K562 (cell line): ENCODE data around the gene JUND. TPM values are rescaled to one million over a fixed set of nuclear protein-coding genes. Genes with fewer than 3 reads are reported as not detected.

Experiments
- BDP1 ChIP-seq: IDR thresholded peaks from 3 replicates; pipeline ENCODE4 v1.6.1; 2011; ENCODE audit not compliant: insufficient read length, insufficient read depth
- CBX3 ChIP-seq, 2 experiments: IDR thresholded peaks; 1 replicate in 1 of 2; 2 replicates in 1 of 2; pipeline ENCODE4 v1.6.1; 2012; ENCODE audit warnings: inconsistent platforms in 2 of 2, low read length in 2 of 2, borderline replicate concordance in 1 of 2, control low read depth in 1 of 2
- CREB1 ChIP-seq, 2 experiments: sonication (generic) in 1 of 2; formaldehyde crosslinking in 1 of 2; IDR thresholded peaks; 2 replicates each; pipeline versions ENCODE4 v1.6.1 to v1.8.0; 2012 to 2022; ENCODE audit warnings: inconsistent platforms in 1 of 2, mild to moderate bottlenecking in 1 of 2, missing genetic modification reagents in 1 of 2, moderate library complexity in 1 of 2
- ETV5 ChIP-seq: sonication (generic); formaldehyde crosslinking; IDR thresholded peaks from 2 replicates; pipeline ENCODE4 v1.4.0; 2020; ENCODE audit warnings: low read depth, mild to moderate bottlenecking, missing genetic modification reagents
- HMG20B ChIP-seq: fragments of 250-450 bp; sonication (Bioruptor Pico); IDR thresholded peaks from 2 replicates; pipeline ENCODE4 v1.5.0; 2021; ENCODE audit warnings: mild to moderate bottlenecking
- MLLT1 ChIP-seq, 2 experiments: fragments of 450-650 bp; IDR thresholded peaks; 2 replicates each; pipeline ENCODE4 v1.6.1; 2016
- NBN ChIP-seq: fragments of 450-650 bp; IDR thresholded peaks from 2 replicates; pipeline ENCODE4 v1.6.1; 2016; ENCODE audit warnings: low read depth, mild to moderate bottlenecking
- PBX2 ChIP-seq, 2 experiments: IDR thresholded peaks in 1 of 2; conservative IDR thresholded peaks in 1 of 2; 2 replicates each; pipeline ENCODE4 v1.6.1; 2016; ENCODE audit warnings: low read depth in 2 of 2, mild to moderate bottlenecking in 1 of 2, missing compliant biosample characterization in 1 of 2, missing genetic modification characterization in 1 of 2, moderate library complexity in 1 of 2
- POLR2AphosphoS2 ChIP-seq: IDR thresholded peaks from 2 replicates; pipeline ENCODE4 v1.6.1; 2012; ENCODE audit warnings: low read length, improper control_type of control experiment
- PRPF4 ChIP-seq: fragments of 200-400 bp; formaldehyde crosslinking; IDR thresholded peaks from one replicate; pipeline ENCODE4 v1.6.1; 2017; ENCODE audit warnings: low read length, low read depth, mild to moderate bottlenecking; ENCODE audit not compliant: insufficient read depth, poor library complexity, severe bottlenecking
- SREBF2 ChIP-seq: sonication (generic); formaldehyde crosslinking; IDR thresholded peaks from 2 replicates; pipeline ENCODE4 v1.4.0; 2020; ENCODE audit warnings: mild to moderate bottlenecking, missing genetic modification reagents
- TFAM ChIP-seq: fragments of 250-450 bp; sonication (Bioruptor Pico); conservative IDR thresholded peaks from 2 replicates; pipeline ENCODE4 v1.5.0; 2021; ENCODE audit warnings: mild to moderate bottlenecking, moderate library complexity
- THRAP3 ChIP-seq: fragments of 450-650 bp; IDR thresholded peaks from 2 replicates; pipeline ENCODE4 v1.6.1; 2016; ENCODE audit warnings: mild to moderate bottlenecking, inconsistent platforms, borderline replicate concordance
- ZFPM2 ChIP-seq: fragments of 250-450 bp; sonication (Bioruptor Pico); IDR thresholded peaks from 2 replicates; pipeline ENCODE4 v1.5.1; 2022; ENCODE audit warnings: mild to moderate bottlenecking
- ZNF134 ChIP-seq: fragments of 250-450 bp; sonication (Bioruptor Pico); conservative IDR thresholded peaks from 2 replicates; pipeline ENCODE4 v1.4.0; 2020
- ZNF398 ChIP-seq: fragments of 250-450 bp; sonication (Bioruptor Pico); IDR thresholded peaks from 2 replicates; pipeline ENCODE4 v1.8.0; 2021; ENCODE audit warnings: moderate library complexity, mild to moderate bottlenecking, inconsistent platforms
- polyA plus RNA-seq, 8 experiments: library from polyadenylated mRNA; depleted of rRNA in 4 of 8; stranded (reverse) in 5 of 8; unstranded in 3 of 8; fragments of >200 nt; fragmentation: Nextera tagmentation in 2 of 8; fragmentation: Illumina TruSeq in 1 of 8; extraction: Ambion mirVana in 2 of 8; extraction: Trizol in 1 of 8; gene quantifications; 2 replicates each; pipeline versions ENCODE4 v1.2.1 to v1.2.3, GENCODE V29; 2011 to 2014; ENCODE audit warnings: inconsistent platforms in 1 of 8, missing spikeins in 1 of 8
- total RNA-seq, 7 experiments: library from RNA; depleted of rRNA in 6 of 7; stranded (reverse); fragments of >200 nt in 6 of 7; fragmentation: Illumina TruSeq in 2 of 7; extraction: Trizol in 2 of 7; gene quantifications; 2 replicates each; pipeline versions ENCODE4 v1.2.1 to v1.2.3, GENCODE V29; 2011 to 2021; ENCODE audit warnings: low replicate concordance in 1 of 7
- TF ChIP-seq, protein P1 (sequence below): fragments of 200-800 bp; sonication (Bioruptor generic); IDR thresholded peaks from 2 replicates; pipeline ENCODE4 v1.6.1; 2017; ENCODE audit warnings: missing genetic modification characterization, missing compliant biosample characterization

The JUND gene
- total and polyA plus RNA-seq, 9 of the 15 experiments (the other 6 are each of a cell fraction or from before 2014, with no cell fraction given): 6.4 to 286 (median 42.3) TPM

DNA sequence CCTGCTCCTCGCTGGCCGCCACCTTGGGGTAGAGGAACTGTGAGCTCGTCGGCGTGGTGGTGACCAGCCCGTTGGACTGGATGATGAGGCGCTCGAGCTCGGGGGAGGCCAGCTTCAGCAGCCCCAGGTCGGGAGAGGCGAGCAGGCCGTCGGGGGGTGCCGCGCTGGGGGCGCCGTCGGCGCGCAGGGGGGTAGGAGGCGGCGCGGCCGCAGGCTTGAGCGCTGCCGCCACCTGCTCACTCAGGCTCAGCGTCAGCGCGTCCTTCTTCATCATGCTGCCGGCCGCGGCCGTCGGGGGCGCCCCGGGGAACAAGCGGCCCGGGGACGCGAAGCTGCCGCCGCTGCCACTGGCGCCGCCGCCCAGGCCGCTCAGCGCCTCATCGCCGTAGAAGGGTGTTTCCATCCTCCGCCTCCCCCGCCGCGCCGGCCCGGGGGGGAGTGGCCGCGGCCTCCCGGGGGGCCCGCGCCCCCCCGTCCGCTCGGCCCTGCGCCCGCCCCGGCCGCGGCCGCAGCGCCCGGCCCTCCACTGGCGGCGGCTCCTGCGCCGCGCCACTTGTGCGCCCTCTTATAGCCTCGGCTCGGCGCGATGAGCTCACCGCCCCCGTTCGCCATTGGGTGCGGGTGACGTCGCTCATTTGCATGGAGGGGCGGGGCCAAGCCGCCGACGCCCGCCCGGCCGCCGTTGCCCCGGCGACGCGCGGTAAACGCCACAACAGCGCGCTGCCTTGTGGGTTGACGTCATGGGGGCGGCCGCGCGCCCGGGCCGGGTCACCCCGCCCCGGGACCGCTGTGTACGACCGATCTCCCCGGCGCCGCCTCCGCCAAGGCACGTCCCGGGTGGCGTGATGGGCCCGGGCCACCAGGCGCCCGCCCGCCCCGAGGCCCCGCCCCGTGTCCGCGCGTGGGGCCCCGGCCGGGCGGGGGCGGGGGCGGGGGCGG is at the start of gene JUND (continued):
- TF ChIP-seq PBX2 (CRISPR knock-in tag; IDR thresholded peaks at IDR 0.05; ENCODE audit: low read depth) (no peak), PBX2 (tag; conservative IDR thresholded peaks at IDR 0.05; ENCODE audit: low read depth) (no peak), PRPF4 (peak; percentile 25), HMG20B (CRISPR knock-in tag) (no peak), CBX3 (IDR thresholded peaks at IDR 0.05; ENCODE audit: borderline replicate concordance in 1 of 2, low read length in 2 of 2) (no peak), TFAM (no peak), ETV5 (CRISPR knock-in tag) (peak; percentile 63; the same call in 1 of the 2 replicates), SREBF2 (CRISPR knock-in tag) (no peak), POLR2AphosphoS2 (no peak), NBN (no peak), ZNF398 (CRISPR knock-in tag) (no peak), MLLT1 (IDR thresholded peaks at IDR 0.05) (peak; percentile 76 to 78; a peak in 3 of 4 replicates), THRAP3 (no peak), ZFPM2 (CRISPR knock-in tag) (no peak), ZNF134 (CRISPR knock-in tag) (no peak), BDP1 (no peak), CREB1 (IDR thresholded peaks at IDR 0.05) (peak; percentile 84), CREB1 (CRISPR knock-in tag; IDR thresholded peaks at IDR 0.05) (peak; percentile 91)
- TF ChIP-seq, protein P1, sequence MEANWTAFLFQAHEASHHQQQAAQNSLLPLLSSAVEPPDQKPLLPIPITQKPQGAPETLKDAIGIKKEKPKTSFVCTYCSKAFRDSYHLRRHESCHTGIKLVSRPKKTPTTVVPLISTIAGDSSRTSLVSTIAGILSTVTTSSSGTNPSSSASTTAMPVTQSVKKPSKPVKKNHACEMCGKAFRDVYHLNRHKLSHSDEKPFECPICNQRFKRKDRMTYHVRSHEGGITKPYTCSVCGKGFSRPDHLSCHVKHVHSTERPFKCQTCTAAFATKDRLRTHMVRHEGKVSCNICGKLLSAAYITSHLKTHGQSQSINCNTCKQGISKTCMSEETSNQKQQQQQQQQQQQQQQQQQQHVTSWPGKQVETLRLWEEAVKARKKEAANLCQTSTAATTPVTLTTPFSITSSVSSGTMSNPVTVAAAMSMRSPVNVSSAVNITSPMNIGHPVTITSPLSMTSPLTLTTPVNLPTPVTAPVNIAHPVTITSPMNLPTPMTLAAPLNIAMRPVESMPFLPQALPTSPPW (CRISPR knock-in tag): peak; percentile 99
